SK-N-SH treated with all-trans-retinoic acid at 6 μM for 48 hours (cell line): ENCODE measurements around the gene IFI30.

Source experiments
- ATAC-seq: fragments of 200-7000 bp; cut with Tn5 transposase; 3 replicates; pipeline ENCODE4 v1.9.1; 2020; ENCODE audit warnings: mild to moderate bottlenecking, moderate library complexity
- BACH2 ChIP-seq: fragments of 250-450 bp; sonication (Bioruptor Pico); IDR thresholded peaks from 2 replicates; pipeline ENCODE4 v1.9.0; 2021; ENCODE audit warnings: mild to moderate bottlenecking, borderline replicate concordance
- CSDC2 ChIP-seq: fragments of 250-450 bp; sonication (Bioruptor Pico); IDR thresholded peaks from 2 replicates; pipeline ENCODE4 v1.5.0; 2020; ENCODE audit warnings: mild to moderate bottlenecking, moderate library complexity
- ISL1 ChIP-seq: fragments of 250-450 bp; sonication (Bioruptor Pico); IDR thresholded peaks from 2 replicates; pipeline ENCODE4 v2.1.2; 2022; ENCODE audit warnings: mild to moderate bottlenecking, moderate library complexity
- OSR1 ChIP-seq: fragments of 250-450 bp; sonication (Bioruptor Pico); IDR thresholded peaks from 2 replicates; pipeline ENCODE4 v1.8.0; 2022; ENCODE audit warnings: moderate library complexity, mild to moderate bottlenecking, inconsistent platforms
- SNAI2 ChIP-seq: fragments of 250-450 bp; sonication (Bioruptor Pico); IDR thresholded peaks from 2 replicates; pipeline ENCODE4 v1.5.0; 2020; ENCODE audit warnings: mild to moderate bottlenecking, moderate library complexity
- TOX ChIP-seq: fragments of 250-450 bp; sonication (Bioruptor Pico); IDR thresholded peaks from 2 replicates; pipeline ENCODE4 v1.8.0; 2021; ENCODE audit warnings: mild to moderate bottlenecking, moderate library complexity, borderline replicate concordance
- ZC3H10 ChIP-seq: fragments of 250-450 bp; sonication (Bioruptor Pico); IDR thresholded peaks from 2 replicates; pipeline ENCODE4 v1.5.1; 2021; ENCODE audit warnings: mild to moderate bottlenecking, moderate library complexity
- ZFP3 ChIP-seq: fragments of 250-450 bp; sonication (Bioruptor Pico); IDR thresholded peaks from 2 replicates; pipeline ENCODE4 v1.5.0; 2020; ENCODE audit warnings: mild to moderate bottlenecking, moderate library complexity
- ZNF565 ChIP-seq: fragments of 450-650 bp; formaldehyde crosslinking; conservative IDR thresholded peaks from 2 replicates; pipeline ENCODE4 v1.5.0; 2020; ENCODE audit warnings: low read depth, mild to moderate bottlenecking, moderate library complexity
- ZNF70 ChIP-seq: fragments of 450-650 bp; formaldehyde crosslinking; IDR thresholded peaks from 2 replicates; pipeline ENCODE4 v1.5.0; 2020; ENCODE audit warnings: mild to moderate bottlenecking, moderate library complexity
- ZNF8 ChIP-seq: fragments of 450-650 bp; formaldehyde crosslinking; IDR thresholded peaks from 2 replicates; pipeline ENCODE4 v1.5.0; 2020; ENCODE audit warnings: mild to moderate bottlenecking, moderate library complexity
- TF ChIP-seq, protein P1 (sequence below): fragments of 250-450 bp; sonication (Bioruptor Pico); IDR thresholded peaks from 2 replicates; pipeline ENCODE4 v1.8.0; 2020; ENCODE audit warnings: mild to moderate bottlenecking, moderate library complexity, borderline replicate concordance
- TF ChIP-seq, protein P2 (sequence below): fragments of 250-450 bp; sonication (Bioruptor Pico); IDR thresholded peaks from 2 replicates; pipeline ENCODE4 v1.5.1; 2021; ENCODE audit warnings: mild to moderate bottlenecking, moderate library complexity
- TF ChIP-seq, protein P3 (sequence below): fragments of 250-450 bp; sonication (Bioruptor Pico); IDR thresholded peaks from 2 replicates; pipeline ENCODE4 v1.5.1; 2020; ENCODE audit warnings: low read depth, mild to moderate bottlenecking, moderate library complexity
- TF ChIP-seq, protein P4 (sequence below): fragments of 250-450 bp; sonication (Bioruptor Pico); IDR thresholded peaks from 2 replicates; pipeline ENCODE4 v1.5.0; 2020; ENCODE audit warnings: mild to moderate bottlenecking, moderate library complexity
- TF ChIP-seq, protein P5 (sequence below): fragments of 250-450 bp; sonication (Bioruptor Pico); IDR thresholded peaks from 2 replicates; pipeline ENCODE4 v1.8.0; 2021; ENCODE audit warnings: low read depth, mild to moderate bottlenecking, moderate library complexity, borderline replicate concordance

IFI30 gene

DNA sequence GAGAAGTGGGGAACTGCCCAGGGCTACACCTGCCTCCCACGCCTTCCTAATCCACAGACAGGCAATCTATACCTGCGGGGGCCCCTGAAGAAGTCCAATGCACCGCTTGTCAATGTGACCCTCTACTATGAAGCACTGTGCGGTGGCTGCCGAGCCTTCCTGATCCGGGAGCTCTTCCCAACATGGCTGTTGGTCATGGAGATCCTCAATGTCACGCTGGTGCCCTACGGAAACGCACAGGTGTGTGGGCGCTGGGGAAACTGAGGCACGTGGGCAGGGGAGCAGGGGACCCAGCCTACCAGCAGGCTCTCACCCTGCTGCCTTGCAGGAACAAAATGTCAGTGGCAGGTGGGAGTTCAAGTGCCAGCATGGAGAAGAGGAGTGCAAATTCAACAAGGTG is 1.4 kb downstream of the IFI30 start:
- ATAC-seq: no peak
- no peak for TF ChIP-seq ZNF8
- no peak for TF ChIP-seq ZC3H10 (CRISPR knock-in tag)
- TF ChIP-seq, protein P1, sequence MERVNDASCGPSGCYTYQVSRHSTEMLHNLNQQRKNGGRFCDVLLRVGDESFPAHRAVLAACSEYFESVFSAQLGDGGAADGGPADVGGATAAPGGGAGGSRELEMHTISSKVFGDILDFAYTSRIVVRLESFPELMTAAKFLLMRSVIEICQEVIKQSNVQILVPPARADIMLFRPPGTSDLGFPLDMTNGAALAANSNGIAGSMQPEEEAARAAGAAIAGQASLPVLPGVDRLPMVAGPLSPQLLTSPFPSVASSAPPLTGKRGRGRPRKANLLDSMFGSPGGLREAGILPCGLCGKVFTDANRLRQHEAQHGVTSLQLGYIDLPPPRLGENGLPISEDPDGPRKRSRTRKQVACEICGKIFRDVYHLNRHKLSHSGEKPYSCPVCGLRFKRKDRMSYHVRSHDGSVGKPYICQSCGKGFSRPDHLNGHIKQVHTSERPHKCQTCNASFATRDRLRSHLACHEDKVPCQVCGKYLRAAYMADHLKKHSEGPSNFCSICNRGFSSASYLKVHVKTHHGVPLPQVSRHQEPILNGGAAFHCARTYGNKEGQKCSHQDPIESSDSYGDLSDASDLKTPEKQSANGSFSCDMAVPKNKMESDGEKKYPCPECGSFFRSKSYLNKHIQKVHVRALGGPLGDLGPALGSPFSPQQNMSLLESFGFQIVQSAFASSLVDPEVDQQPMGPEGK (CRISPR knock-in tag): no peak
- TF ChIP-seq SNAI2 (CRISPR knock-in tag): no peak
- no peak for TF ChIP-seq BACH2 (CRISPR knock-in tag)

DNA sequence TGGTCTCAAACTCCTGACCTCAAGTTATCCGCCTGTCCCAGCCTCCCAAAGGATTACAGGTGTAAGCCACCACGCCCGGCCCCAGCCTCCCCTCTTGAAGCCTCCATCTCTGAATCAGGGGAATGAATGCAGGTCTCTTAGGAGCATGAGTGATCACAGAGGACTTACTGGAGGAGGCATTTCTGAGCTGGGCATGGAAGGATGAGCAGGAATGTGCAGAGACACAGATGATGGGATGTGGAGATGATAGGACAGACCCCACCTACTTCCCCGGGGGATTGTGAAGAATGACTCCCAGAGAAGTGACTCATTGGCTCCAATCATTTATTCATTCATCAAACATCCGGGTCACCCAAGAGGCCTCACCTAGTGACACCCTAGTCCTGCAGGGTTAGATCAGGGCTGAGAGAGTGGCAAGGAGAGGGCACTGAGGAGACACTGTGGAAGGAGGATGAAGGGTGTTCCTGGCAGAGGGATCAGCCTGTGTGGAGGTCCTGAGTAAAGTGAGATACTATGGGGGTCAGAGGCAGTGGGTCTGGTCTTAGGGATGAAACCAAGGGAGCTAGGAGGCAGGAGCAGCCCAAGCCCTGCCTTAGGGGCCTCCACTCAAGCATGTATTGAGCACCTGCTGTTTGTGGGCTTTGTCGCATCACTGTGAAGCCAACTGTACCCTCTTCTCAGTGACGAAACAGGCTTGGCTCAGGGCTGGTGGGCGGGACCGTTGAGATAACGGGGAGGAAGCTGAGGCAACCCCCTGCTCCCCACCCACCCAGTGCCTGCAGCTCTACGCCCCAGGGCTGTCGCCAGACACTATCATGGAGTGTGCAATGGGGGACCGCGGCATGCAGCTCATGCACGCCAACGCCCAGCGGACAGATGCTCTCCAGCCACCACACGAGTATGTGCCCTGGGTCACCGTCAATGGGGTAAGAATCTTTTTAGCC is 3.0 kb downstream of the IFI30 start:
- no peak for ATAC-seq
- TF ChIP-seq ZNF8: no peak
- TF ChIP-seq ZFP3 (CRISPR knock-in tag): 0 out of 2 replicates have a peak, but pooled peaks have one; percentile 58

DNA sequence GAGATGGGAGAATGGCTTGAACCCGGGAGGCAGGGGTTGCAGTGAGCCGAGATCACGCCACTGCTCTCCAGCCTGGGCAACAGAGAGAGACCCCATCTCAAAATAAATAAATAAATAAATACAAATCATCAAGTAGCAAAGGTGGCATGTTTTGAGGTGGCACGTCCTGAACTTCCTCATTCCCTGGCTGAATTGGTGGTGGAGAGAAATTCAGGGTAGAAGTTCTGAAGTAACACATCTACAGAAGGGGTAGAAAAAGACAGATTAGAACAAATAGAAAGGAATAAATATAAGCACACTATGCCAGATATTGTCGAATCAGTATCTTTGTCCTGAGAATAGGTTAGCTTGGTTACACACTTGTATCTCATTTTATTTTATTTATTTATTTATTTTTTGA is 6.3 kb downstream of the IFI30 start:
- no peak for ATAC-seq
- TF ChIP-seq, protein P2, sequence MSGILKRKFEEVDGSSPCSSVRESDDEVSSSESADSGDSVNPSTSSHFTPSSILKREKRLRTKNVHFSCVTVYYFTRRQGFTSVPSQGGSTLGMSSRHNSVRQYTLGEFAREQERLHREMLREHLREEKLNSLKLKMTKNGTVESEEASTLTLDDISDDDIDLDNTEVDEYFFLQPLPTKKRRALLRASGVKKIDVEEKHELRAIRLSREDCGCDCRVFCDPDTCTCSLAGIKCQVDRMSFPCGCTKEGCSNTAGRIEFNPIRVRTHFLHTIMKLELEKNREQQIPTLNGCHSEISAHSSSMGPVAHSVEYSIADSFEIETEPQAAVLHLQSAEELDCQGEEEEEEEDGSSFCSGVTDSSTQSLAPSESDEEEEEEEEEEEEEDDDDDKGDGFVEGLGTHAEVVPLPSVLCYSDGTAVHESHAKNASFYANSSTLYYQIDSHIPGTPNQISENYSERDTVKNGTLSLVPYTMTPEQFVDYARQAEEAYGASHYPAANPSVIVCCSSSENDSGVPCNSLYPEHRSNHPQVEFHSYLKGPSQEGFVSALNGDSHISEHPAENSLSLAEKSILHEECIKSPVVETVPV: no peak
- TF ChIP-seq ZNF565 (CRISPR knock-in tag) (no peak), TOX (no peak), ZFP3 (CRISPR knock-in tag) (no peak), CSDC2 (no peak), ISL1 (CRISPR knock-in tag) (no peak), ZNF8 (no peak), ZNF70 (no peak), OSR1 (no peak)
- TF ChIP-seq, protein P3, sequence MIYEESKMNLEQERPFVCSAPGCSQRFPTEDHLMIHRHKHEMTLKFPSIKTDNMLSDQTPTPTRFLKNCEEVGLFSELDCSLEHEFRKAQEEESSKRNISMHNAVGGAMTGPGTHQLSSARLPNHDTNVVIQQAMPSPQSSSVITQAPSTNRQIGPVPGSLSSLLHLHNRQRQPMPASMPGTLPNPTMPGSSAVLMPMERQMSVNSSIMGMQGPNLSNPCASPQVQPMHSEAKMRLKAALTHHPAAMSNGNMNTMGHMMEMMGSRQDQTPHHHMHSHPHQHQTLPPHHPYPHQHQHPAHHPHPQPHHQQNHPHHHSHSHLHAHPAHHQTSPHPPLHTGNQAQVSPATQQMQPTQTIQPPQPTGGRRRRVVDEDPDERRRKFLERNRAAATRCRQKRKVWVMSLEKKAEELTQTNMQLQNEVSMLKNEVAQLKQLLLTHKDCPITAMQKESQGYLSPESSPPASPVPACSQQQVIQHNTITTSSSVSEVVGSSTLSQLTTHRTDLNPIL (CRISPR knock-in tag): no peak
- TF ChIP-seq, protein P1 (CRISPR knock-in tag): no peak
- TF ChIP-seq, protein P4, sequence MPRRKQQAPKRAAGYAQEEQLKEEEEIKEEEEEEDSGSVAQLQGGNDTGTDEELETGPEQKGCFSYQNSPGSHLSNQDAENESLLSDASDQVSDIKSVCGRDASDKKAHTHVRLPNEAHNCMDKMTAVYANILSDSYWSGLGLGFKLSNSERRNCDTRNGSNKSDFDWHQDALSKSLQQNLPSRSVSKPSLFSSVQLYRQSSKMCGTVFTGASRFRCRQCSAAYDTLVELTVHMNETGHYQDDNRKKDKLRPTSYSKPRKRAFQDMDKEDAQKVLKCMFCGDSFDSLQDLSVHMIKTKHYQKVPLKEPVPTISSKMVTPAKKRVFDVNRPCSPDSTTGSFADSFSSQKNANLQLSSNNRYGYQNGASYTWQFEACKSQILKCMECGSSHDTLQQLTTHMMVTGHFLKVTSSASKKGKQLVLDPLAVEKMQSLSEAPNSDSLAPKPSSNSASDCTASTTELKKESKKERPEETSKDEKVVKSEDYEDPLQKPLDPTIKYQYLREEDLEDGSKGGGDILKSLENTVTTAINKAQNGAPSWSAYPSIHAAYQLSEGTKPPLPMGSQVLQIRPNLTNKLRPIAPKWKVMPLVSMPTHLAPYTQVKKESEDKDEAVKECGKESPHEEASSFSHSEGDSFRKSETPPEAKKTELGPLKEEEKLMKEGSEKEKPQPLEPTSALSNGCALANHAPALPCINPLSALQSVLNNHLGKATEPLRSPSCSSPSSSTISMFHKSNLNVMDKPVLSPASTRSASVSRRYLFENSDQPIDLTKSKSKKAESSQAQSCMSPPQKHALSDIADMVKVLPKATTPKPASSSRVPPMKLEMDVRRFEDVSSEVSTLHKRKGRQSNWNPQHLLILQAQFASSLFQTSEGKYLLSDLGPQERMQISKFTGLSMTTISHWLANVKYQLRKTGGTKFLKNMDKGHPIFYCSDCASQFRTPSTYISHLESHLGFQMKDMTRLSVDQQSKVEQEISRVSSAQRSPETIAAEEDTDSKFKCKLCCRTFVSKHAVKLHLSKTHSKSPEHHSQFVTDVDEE (CRISPR knock-in tag): no peak
- TF ChIP-seq, protein P5, sequence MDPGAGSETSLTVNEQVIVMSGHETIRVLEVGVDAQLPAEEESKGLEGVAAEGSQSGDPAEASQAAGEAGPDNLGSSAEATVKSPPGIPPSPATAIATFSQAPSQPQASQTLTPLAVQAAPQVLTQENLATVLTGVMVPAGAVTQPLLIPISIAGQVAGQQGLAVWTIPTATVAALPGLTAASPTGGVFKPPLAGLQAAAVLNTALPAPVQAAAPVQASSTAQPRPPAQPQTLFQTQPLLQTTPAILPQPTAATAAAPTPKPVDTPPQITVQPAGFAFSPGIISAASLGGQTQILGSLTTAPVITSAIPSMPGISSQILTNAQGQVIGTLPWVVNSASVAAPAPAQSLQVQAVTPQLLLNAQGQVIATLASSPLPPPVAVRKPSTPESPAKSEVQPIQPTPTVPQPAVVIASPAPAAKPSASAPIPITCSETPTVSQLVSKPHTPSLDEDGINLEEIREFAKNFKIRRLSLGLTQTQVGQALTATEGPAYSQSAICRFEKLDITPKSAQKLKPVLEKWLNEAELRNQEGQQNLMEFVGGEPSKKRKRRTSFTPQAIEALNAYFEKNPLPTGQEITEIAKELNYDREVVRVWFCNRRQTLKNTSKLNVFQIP (CRISPR knock-in tag): no peak
- TF ChIP-seq, all 23 proteins: peak for 0
